Glutamatergic neuron (in vitro differentiated cells): ENCODE data around the gene C16orf82. TPM values are rescaled to one million over a fixed set of nuclear protein-coding genes. Genes with fewer than 3 reads are reported as not detected.

ENCODE experiments used
- DNase-seq: peaks from one replicate; pipeline ENCODE4 v3.0.0; 2022
- H3K27ac Mint-ChIP-seq: one replicate; pipeline ENCODE4 v1.8.0; 2020; ENCODE audit warnings: mild to moderate bottlenecking, mixed read lengths, inconsistent platforms; ENCODE audit not compliant: unreplicated experiment
- H3K27me3 Mint-ChIP-seq: one replicate; pipeline ENCODE4 v1.8.0; 2020; ENCODE audit warnings: mild to moderate bottlenecking, moderate library complexity, mixed read lengths, inconsistent platforms; ENCODE audit not compliant: unreplicated experiment
- H3K36me3 Mint-ChIP-seq: one replicate; pipeline ENCODE4 v1.8.0; 2020; ENCODE audit warnings: mild to moderate bottlenecking, mixed read lengths, inconsistent platforms; ENCODE audit not compliant: unreplicated experiment
- H3K4me1 Mint-ChIP-seq: one replicate; pipeline ENCODE4 v1.8.0; 2020; ENCODE audit warnings: mild to moderate bottlenecking, low read depth, mixed read lengths, inconsistent platforms; ENCODE audit not compliant: unreplicated experiment
- H3K4me3 Mint-ChIP-seq: one replicate; pipeline ENCODE4 v1.8.0; 2020; ENCODE audit warnings: mild to moderate bottlenecking, mixed read lengths, inconsistent platforms; ENCODE audit not compliant: unreplicated experiment
- H3K9me3 Mint-ChIP-seq: one replicate; pipeline ENCODE4 v1.8.0; 2020; ENCODE audit warnings: mild to moderate bottlenecking, moderate library complexity, mixed read lengths, inconsistent platforms; ENCODE audit not compliant: unreplicated experiment
- total RNA-seq: library from RNA; stranded (reverse); fragmentation: NEBNext Ultra II Directional; extraction: Animal tissue kit (Norgen Biotek cat#: 25700); gene quantifications from one replicate; pipeline ENCODE4 v1.2.1, GENCODE V29; 2021; ENCODE audit not compliant: unreplicated experiment
- TF ChIP-seq, protein P1 (sequence below): fragments of 200-600 bp; sonication (generic); IDR thresholded peaks from one replicate; pipeline ENCODE4 v1.5.0; 2021; ENCODE audit not compliant: partially characterized antibody, unreplicated experiment

Gene C16orf82
- total RNA-seq, 1 donor from 2014 or later, result not detected

DNA sequence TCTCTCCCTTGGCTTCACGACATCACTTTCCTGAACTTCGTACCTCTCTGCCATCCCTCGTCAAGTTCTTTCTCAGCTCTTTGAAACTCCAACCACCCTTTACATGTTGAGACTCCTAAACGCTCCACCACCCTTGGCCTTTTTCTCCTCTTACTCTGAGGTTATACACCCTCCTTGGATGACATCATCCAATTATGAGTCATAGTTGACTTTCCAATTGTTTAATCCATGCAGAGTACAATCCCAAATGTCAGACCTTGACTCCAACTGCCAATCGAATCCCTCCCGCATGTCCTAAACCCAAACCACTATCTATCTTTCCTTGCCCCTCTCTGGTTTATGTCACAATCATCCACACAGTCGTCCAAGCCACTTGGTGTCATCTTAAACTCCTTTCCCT is 18.4 kb upstream of the C16orf82 start:
- Mint-ChIP-seq H3K4me3 (no peak overlapping the region), H3K27ac (no peak overlapping the region), H3K36me3 (no peaks in the 10 kb centered on the region), H3K9me3 (no peaks in the 10 kb centered on the region), H3K27me3 (peaks cover 2% of the 10 kb centered on the region), H3K4me1 (no peaks in the 10 kb centered on the region)
- no peak for DNase-seq
- TF ChIP-seq, protein P1, sequence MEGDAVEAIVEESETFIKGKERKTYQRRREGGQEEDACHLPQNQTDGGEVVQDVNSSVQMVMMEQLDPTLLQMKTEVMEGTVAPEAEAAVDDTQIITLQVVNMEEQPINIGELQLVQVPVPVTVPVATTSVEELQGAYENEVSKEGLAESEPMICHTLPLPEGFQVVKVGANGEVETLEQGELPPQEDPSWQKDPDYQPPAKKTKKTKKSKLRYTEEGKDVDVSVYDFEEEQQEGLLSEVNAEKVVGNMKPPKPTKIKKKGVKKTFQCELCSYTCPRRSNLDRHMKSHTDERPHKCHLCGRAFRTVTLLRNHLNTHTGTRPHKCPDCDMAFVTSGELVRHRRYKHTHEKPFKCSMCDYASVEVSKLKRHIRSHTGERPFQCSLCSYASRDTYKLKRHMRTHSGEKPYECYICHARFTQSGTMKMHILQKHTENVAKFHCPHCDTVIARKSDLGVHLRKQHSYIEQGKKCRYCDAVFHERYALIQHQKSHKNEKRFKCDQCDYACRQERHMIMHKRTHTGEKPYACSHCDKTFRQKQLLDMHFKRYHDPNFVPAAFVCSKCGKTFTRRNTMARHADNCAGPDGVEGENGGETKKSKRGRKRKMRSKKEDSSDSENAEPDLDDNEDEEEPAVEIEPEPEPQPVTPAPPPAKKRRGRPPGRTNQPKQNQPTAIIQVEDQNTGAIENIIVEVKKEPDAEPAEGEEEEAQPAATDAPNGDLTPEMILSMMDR, result no peak

DNA sequence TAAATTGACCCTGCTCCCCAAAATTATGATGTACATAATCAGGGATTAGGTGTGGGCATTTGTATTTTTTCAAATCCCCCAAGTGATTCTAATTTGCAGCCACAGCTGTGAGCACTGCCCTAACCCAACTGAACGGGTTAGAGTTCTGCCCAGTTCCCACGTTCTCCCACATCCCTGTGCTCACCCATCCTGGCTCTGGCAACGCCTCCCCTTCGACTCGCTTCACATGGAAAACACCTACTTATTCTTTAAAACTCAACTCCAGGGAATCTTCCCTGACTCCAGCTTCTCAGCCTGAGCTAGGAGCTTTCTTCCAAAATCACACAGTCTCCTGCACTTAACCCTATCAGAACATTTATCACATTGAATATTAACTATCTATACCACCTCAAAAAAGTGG is 17.6 kb upstream of the C16orf82 start:
- H3K27ac Mint-ChIP-seq, result no peak overlapping the region
- no peaks in the 10 kb centered on the region for H3K4me1 Mint-ChIP-seq
- no peaks in the 10 kb centered on the region for H3K9me3 Mint-ChIP-seq
- H3K4me3 Mint-ChIP-seq, result no peak overlapping the region
- H3K36me3 Mint-ChIP-seq, result no peaks in the 10 kb centered on the region
- peaks cover 2% of the 10 kb centered on the region for H3K27me3 Mint-ChIP-seq
- no peak for DNase-seq
- TF ChIP-seq, protein P1, result no peak

DNA sequence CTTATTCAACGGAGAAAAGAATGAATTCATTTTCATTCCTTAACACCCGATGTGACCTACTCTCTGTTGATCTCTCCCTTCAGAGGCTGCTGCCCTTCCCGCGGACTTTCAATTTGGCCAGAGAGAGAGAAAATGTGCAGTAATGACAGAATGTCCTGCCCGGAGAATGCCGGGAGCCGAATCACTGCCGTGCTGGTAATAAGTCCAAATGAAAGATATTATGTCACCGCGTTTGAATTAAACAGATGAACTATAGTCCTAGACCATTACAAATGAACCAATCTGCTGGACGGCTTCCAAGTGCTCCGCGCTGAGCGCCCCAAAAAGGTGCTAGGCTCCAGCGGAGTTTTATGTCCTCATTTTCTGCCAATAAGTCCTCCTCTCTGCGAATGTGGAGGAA is 14.7 kb upstream of the C16orf82 start:
- Mint-ChIP-seq H3K4me3 (no peak overlapping the region), H3K27ac (no peak overlapping the region)
- TF ChIP-seq, protein P1, result no peak

DNA sequence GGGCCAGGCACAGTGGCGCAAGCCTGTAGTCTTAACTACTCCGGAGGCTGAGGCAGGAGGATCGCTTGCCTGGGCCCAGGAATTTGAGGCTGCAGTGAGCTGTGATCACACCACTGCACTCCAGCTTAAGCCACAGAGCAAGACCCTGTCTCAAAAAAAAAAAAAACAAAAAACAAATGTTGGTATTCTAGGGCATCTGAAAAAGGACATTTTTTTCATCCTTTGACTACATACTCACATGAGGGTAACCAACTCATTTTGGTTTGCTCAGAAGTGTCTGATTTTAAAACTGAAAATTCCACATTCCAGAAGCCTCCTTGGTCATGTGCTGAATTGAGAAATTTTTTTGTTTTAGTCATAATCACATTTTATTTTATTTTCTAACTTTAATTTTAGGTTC is 12.7 kb upstream of the C16orf82 start:
- Mint-ChIP-seq H3K4me1 (no peaks in the 10 kb centered on the region), H3K27me3 (peaks cover 2% of the 10 kb centered on the region), H3K4me3 (no peak overlapping the region), H3K27ac (no peak overlapping the region), H3K36me3 (peaks cover 5% of the 10 kb centered on the region), H3K9me3 (peaks cover 6% of the 10 kb centered on the region)
- TF ChIP-seq, protein P1, result no peak
- DNase-seq, result no peak

More for the DNA sequence above, 14.7 kb upstream of the C16orf82 start:
- Mint-ChIP-seq H3K9me3 (peaks cover 6% of the 10 kb centered on the region), H3K27me3 (peaks cover 2% of the 10 kb centered on the region), H3K36me3 (peaks cover 5% of the 10 kb centered on the region), H3K4me1 (no peaks in the 10 kb centered on the region)
- DNase-seq, result no peak

DNA sequence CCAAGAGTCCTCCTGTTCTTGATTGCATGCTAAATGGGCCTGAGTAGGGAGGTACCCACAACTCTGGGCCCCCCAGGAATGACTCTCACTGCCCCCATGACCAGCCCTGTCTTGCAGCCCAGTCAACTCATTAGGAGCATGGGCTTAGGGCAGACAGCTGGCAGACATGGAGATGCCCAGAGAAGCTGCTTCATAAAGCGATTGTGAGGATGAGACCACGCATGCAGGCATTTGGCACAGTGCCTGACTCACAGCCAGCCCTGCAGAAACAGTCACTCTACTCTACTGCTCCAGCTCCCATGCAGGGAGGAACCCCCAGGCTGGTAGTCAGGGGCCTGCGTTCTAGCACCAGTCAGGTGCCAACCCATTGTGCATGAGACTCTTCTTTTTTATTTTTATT is 8.4 kb upstream of the C16orf82 start:
- no peak overlapping the region for H3K27ac Mint-ChIP-seq
- no peaks in the 10 kb centered on the region for H3K4me1 Mint-ChIP-seq
- no peaks in the 10 kb centered on the region for H3K27me3 Mint-ChIP-seq
- peaks cover 5% of the 10 kb centered on the region for H3K36me3 Mint-ChIP-seq
- TF ChIP-seq, protein P1, result no peak
- H3K9me3 Mint-ChIP-seq, result peaks cover 6% of the 10 kb centered on the region
- DNase-seq, result no peak
- no peak overlapping the region for H3K4me3 Mint-ChIP-seq
